A549 (cell line): ENCODE results near the gene APOL2.

Source experiments
- CTCF ChIP-seq: fragments of >200 bp; sonication (Bioruptor Twin); formaldehyde crosslinking; IDR thresholded peaks from 3 replicates; pipeline ENCODE4 v1.5.1; 2016
- ESRRA ChIP-seq: fragments of 150-350 bp; IDR thresholded peaks from 2 replicates; pipeline ENCODE4 v1.6.1; 2014; ENCODE audit warnings: mild to moderate bottlenecking, low read length, borderline replicate concordance
- KDM1A ChIP-seq: fragments of 200-600 bp; sonication (generic); IDR thresholded peaks from 2 replicates; pipeline ENCODE4 v1.6.1; 2016; ENCODE audit warnings: low read depth, mild to moderate bottlenecking
- MAFK ChIP-seq: fragments of 450-650 bp; IDR thresholded peaks from 2 replicates; pipeline ENCODE4 v1.6.1; 2014; ENCODE audit not compliant: partially characterized antibody
- RNF2 ChIP-seq: fragments of 200-600 bp; sonication (generic); IDR thresholded peaks from 2 replicates; pipeline ENCODE4 v1.6.1; 2016; ENCODE audit warnings: low read depth, mild to moderate bottlenecking, antibody characterized with exemption, moderate library complexity, borderline replicate concordance
- TF ChIP-seq, protein P1 (sequence below): IDR thresholded peaks from 2 replicates; pipeline ENCODE4 v1.6.1; 2012
- TF ChIP-seq, protein P2 (sequence below): fragments of 200-600 bp; sonication (generic); IDR thresholded peaks from 2 replicates; pipeline ENCODE4 v1.6.1; 2016; ENCODE audit warnings: antibody characterized with exemption, mild to moderate bottlenecking, moderate library complexity

GRCh38 chr22:36177160-36177559, 62.2 kb downstream of the APOL2 start:
- TF ChIP-seq KDM1A (no peak), MAFK (no peak), RNF2 (no peak), ESRRA (no peak), CTCF (no peak)
- TF ChIP-seq, protein P1, sequence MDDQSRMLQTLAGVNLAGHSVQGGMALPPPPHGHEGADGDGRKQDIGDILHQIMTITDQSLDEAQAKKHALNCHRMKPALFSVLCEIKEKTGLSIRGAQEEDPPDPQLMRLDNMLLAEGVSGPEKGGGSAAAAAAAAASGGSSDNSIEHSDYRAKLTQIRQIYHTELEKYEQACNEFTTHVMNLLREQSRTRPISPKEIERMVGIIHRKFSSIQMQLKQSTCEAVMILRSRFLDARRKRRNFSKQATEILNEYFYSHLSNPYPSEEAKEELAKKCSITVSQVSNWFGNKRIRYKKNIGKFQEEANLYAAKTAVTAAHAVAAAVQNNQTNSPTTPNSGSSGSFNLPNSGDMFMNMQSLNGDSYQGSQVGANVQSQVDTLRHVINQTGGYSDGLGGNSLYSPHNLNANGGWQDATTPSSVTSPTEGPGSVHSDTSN, result no peak
- TF ChIP-seq, protein P2, sequence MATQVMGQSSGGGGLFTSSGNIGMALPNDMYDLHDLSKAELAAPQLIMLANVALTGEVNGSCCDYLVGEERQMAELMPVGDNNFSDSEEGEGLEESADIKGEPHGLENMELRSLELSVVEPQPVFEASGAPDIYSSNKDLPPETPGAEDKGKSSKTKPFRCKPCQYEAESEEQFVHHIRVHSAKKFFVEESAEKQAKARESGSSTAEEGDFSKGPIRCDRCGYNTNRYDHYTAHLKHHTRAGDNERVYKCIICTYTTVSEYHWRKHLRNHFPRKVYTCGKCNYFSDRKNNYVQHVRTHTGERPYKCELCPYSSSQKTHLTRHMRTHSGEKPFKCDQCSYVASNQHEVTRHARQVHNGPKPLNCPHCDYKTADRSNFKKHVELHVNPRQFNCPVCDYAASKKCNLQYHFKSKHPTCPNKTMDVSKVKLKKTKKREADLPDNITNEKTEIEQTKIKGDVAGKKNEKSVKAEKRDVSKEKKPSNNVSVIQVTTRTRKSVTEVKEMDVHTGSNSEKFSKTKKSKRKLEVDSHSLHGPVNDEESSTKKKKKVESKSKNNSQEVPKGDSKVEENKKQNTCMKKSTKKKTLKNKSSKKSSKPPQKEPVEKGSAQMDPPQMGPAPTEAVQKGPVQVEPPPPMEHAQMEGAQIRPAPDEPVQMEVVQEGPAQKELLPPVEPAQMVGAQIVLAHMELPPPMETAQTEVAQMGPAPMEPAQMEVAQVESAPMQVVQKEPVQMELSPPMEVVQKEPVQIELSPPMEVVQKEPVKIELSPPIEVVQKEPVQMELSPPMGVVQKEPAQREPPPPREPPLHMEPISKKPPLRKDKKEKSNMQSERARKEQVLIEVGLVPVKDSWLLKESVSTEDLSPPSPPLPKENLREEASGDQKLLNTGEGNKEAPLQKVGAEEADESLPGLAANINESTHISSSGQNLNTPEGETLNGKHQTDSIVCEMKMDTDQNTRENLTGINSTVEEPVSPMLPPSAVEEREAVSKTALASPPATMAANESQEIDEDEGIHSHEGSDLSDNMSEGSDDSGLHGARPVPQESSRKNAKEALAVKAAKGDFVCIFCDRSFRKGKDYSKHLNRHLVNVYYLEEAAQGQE, result no peak
